WTC11 (cell line): ENCODE measurements around the gene NTMT1. TPM values are rescaled to one million over a fixed set of nuclear protein-coding genes. Genes with fewer than 3 reads are reported as not detected.

ENCODE experiments used
- ATAC-seq: fragments of 200-7000 bp; cut with Tn5 transposase; 2 replicates; pipeline ENCODE4 v1.10.0; 2021; ENCODE audit warnings: mild to moderate bottlenecking, moderate library complexity
- CTCF ChIA-PET: fragments of 300-600 bp; sonication (Branson Sonifier 250); formaldehyde crosslinking; loops from one replicate; lab custom pipeline; 2021; ENCODE audit warnings: antibody characterized with exemption; lab: Charles Lee
- POLR2A ChIA-PET: fragments of 350-600 bp; sonication (Branson Sonifier 250); formaldehyde crosslinking; loops from one replicate; lab custom pipeline; 2021; ENCODE audit warnings: antibody characterized with exemption; lab: Charles Lee
- DNase-seq: peaks from one replicate; pipeline ENCODE4 v3.0.0; 2021; ENCODE audit warnings: low spot score
- H3K27ac Mint-ChIP-seq: 2 replicates; pipeline ENCODE4 v1.8.0; 2021; ENCODE audit warnings: mixed read lengths
- H3K27me3 Mint-ChIP-seq: 2 replicates; pipeline ENCODE4 v1.8.0; 2021; ENCODE audit warnings: low read depth, mild to moderate bottlenecking, moderate library complexity, mixed read lengths
- H3K36me3 Mint-ChIP-seq: 2 replicates; pipeline ENCODE4 v1.8.0; 2021; ENCODE audit warnings: mixed read lengths
- H3K4me1 Mint-ChIP-seq: 2 replicates; pipeline ENCODE4 v1.8.0; 2022; ENCODE audit warnings: mixed read lengths
- H3K4me3 Mint-ChIP-seq: 2 replicates; pipeline ENCODE4 v1.8.0; 2021; ENCODE audit warnings: mild to moderate bottlenecking, moderate library complexity, mixed read lengths
- H3K9me3 Mint-ChIP-seq: 2 replicates; pipeline ENCODE4 v1.8.0; 2021; ENCODE audit warnings: mixed read lengths
- CBFB ChIP-seq: sonication (generic); formaldehyde crosslinking; IDR thresholded peaks from 2 replicates; pipeline ENCODE4 v1.8.1; 2022; ENCODE audit warnings: mild to moderate bottlenecking, low read depth, missing genetic modification reagents
- ESRRA ChIP-seq: sonication (generic); formaldehyde crosslinking; IDR thresholded peaks from 2 replicates; pipeline ENCODE4 v1.8.1; 2022; ENCODE audit warnings: mild to moderate bottlenecking, missing genetic modification reagents, borderline replicate concordance
- FOXK1 ChIP-seq: sonication (generic); formaldehyde crosslinking; IDR thresholded peaks from 2 replicates; pipeline ENCODE4 v1.8.0; 2022; ENCODE audit warnings: mild to moderate bottlenecking, moderate library complexity, missing genetic modification reagents
- FOXP4 ChIP-seq: sonication (generic); formaldehyde crosslinking; IDR thresholded peaks from 2 replicates; pipeline ENCODE4 v1.8.0; 2022; ENCODE audit warnings: mild to moderate bottlenecking, missing genetic modification reagents
- GABPB1 ChIP-seq: sonication (generic); formaldehyde crosslinking; IDR thresholded peaks from 2 replicates; pipeline ENCODE4 v1.8.1; 2023; ENCODE audit warnings: mild to moderate bottlenecking, missing genetic modification reagents
- GTF2I ChIP-seq: fragments of 250-450 bp; sonication (Bioruptor Pico); conservative IDR thresholded peaks from 2 replicates; pipeline ENCODE4 v1.4.0; 2021; ENCODE audit warnings: mild to moderate bottlenecking
- HMGA2 ChIP-seq: fragments of 250-450 bp; sonication (Bioruptor Pico); IDR thresholded peaks from 2 replicates; pipeline ENCODE4 v1.4.0; 2021; ENCODE audit warnings: mild to moderate bottlenecking, moderate library complexity
- JAZF1 ChIP-seq: fragments of 250-450 bp; sonication (Bioruptor Pico); IDR thresholded peaks from 2 replicates; pipeline ENCODE4 v1.9.0; 2021; ENCODE audit warnings: moderate library complexity, mild to moderate bottlenecking, inconsistent platforms
- MXD4 ChIP-seq: fragments of 250-450 bp; sonication (Bioruptor Pico); IDR thresholded peaks from 2 replicates; pipeline ENCODE4 v1.8.0; 2021; ENCODE audit warnings: mild to moderate bottlenecking, moderate library complexity, borderline replicate concordance
- PREB ChIP-seq: sonication (generic); formaldehyde crosslinking; IDR thresholded peaks from 2 replicates; pipeline ENCODE4 v1.8.1; 2022; ENCODE audit warnings: mild to moderate bottlenecking, missing genetic modification reagents, moderate library complexity, borderline replicate concordance
- TCF7 ChIP-seq: sonication (generic); formaldehyde crosslinking; IDR thresholded peaks from 2 replicates; pipeline ENCODE4 v1.8.0; 2022; ENCODE audit warnings: mild to moderate bottlenecking, low read depth, missing genetic modification reagents, moderate library complexity
- USF1 ChIP-seq: sonication (generic); formaldehyde crosslinking; IDR thresholded peaks from 2 replicates; pipeline ENCODE4 v1.8.0; 2022; ENCODE audit warnings: mild to moderate bottlenecking, missing genetic modification reagents
- total RNA-seq: library from RNA; stranded (reverse); gene quantifications from 3 replicates; pipeline ENCODE4 v1.2.3, GENCODE V29; 2021
- TF ChIP-seq, protein P1 (sequence below): fragments of 250-450 bp; sonication (Bioruptor Pico); IDR thresholded peaks from 2 replicates; pipeline ENCODE4 v1.9.0; 2021; ENCODE audit warnings: mild to moderate bottlenecking, borderline replicate concordance
- TF ChIP-seq, protein P2 (sequence below): fragments of 250-450 bp; sonication (Bioruptor Pico); IDR thresholded peaks from 2 replicates; pipeline ENCODE4 v1.9.0; 2021; ENCODE audit warnings: moderate library complexity, mild to moderate bottlenecking, inconsistent platforms, borderline replicate concordance
- TF ChIP-seq, protein P3 (sequence below): sonication (generic); formaldehyde crosslinking; IDR thresholded peaks from 2 replicates; pipeline ENCODE4 v1.8.0; 2022; ENCODE audit warnings: missing genetic modification reagents

The NTMT1 gene
- total RNA-seq, 1 experiment from 2014 or later, result 71.1 TPM

- TF ChIP-seq, protein P1, sequence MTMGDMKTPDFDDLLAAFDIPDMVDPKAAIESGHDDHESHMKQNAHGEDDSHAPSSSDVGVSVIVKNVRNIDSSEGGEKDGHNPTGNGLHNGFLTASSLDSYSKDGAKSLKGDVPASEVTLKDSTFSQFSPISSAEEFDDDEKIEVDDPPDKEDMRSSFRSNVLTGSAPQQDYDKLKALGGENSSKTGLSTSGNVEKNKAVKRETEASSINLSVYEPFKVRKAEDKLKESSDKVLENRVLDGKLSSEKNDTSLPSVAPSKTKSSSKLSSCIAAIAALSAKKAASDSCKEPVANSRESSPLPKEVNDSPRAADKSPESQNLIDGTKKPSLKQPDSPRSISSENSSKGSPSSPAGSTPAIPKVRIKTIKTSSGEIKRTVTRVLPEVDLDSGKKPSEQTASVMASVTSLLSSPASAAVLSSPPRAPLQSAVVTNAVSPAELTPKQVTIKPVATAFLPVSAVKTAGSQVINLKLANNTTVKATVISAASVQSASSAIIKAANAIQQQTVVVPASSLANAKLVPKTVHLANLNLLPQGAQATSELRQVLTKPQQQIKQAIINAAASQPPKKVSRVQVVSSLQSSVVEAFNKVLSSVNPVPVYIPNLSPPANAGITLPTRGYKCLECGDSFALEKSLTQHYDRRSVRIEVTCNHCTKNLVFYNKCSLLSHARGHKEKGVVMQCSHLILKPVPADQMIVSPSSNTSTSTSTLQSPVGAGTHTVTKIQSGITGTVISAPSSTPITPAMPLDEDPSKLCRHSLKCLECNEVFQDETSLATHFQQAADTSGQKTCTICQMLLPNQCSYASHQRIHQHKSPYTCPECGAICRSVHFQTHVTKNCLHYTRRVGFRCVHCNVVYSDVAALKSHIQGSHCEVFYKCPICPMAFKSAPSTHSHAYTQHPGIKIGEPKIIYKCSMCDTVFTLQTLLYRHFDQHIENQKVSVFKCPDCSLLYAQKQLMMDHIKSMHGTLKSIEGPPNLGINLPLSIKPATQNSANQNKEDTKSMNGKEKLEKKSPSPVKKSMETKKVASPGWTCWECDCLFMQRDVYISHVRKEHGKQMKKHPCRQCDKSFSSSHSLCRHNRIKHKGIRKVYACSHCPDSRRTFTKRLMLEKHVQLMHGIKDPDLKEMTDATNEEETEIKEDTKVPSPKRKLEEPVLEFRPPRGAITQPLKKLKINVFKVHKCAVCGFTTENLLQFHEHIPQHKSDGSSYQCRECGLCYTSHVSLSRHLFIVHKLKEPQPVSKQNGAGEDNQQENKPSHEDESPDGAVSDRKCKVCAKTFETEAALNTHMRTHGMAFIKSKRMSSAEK (CRISPR knock-in tag), result no peak
- no peak for TF ChIP-seq GTF2I (CRISPR knock-in tag)
- no peak for TF ChIP-seq CBFB (CRISPR knock-in tag)
- no peak for TF ChIP-seq FOXP4 (CRISPR knock-in tag)
- no peak for TF ChIP-seq FOXK1
- TF ChIP-seq PREB, result no peak
These were observed 18.4 kb downstream of the NTMT1 start (continued) for GRCh38 chr9:129644365-129644764.

- Mint-ChIP-seq H3K9me3 (peaks cover 8% of the 10 kb centered on the region), H3K27me3 (no peaks in the 10 kb centered on the region; the same call in 1 of the 2 replicates), H3K27ac (no peak overlapping the region), H3K36me3 (no peaks in the 10 kb centered on the region), H3K4me1 (peaks cover 14% of the 10 kb centered on the region), H3K4me3 (no peak overlapping the region)
- ChIA-PET POLR2A (no interaction called here), CTCF (no interaction called here)
- no peak for DNase-seq
- no peak for ATAC-seq
- TF ChIP-seq FOXP4 (CRISPR knock-in tag), result no peak
- no peak for TF ChIP-seq JAZF1 (CRISPR knock-in tag)
- no peak for TF ChIP-seq HMGA2 (CRISPR knock-in tag)
- TF ChIP-seq, protein P2, sequence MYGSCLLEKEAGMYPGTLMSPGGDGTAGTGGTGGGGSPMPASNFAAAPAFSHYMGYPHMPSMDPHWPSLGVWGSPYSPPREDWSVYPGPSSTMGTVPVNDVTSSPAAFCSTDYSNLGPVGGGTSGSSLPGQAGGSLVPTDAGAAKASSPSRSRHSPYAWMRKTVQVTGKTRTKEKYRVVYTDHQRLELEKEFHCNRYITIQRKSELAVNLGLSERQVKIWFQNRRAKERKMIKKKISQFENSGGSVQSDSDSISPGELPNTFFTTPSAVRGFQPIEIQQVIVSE (CRISPR knock-in tag), result no peak
These were observed 18.9 kb downstream of the NTMT1 start for GRCh38 chr9:129644902-129645301.

GRCh38 chr9:129646252-129646651 is 20.3 kb downstream of the NTMT1 start:
- POLR2A ChIA-PET, result no interaction called here
- no peaks in the 10 kb centered on the region; the same call in 1 of the 2 replicates for H3K27me3 Mint-ChIP-seq
- ATAC-seq, result no peak
- TF ChIP-seq, protein P3, sequence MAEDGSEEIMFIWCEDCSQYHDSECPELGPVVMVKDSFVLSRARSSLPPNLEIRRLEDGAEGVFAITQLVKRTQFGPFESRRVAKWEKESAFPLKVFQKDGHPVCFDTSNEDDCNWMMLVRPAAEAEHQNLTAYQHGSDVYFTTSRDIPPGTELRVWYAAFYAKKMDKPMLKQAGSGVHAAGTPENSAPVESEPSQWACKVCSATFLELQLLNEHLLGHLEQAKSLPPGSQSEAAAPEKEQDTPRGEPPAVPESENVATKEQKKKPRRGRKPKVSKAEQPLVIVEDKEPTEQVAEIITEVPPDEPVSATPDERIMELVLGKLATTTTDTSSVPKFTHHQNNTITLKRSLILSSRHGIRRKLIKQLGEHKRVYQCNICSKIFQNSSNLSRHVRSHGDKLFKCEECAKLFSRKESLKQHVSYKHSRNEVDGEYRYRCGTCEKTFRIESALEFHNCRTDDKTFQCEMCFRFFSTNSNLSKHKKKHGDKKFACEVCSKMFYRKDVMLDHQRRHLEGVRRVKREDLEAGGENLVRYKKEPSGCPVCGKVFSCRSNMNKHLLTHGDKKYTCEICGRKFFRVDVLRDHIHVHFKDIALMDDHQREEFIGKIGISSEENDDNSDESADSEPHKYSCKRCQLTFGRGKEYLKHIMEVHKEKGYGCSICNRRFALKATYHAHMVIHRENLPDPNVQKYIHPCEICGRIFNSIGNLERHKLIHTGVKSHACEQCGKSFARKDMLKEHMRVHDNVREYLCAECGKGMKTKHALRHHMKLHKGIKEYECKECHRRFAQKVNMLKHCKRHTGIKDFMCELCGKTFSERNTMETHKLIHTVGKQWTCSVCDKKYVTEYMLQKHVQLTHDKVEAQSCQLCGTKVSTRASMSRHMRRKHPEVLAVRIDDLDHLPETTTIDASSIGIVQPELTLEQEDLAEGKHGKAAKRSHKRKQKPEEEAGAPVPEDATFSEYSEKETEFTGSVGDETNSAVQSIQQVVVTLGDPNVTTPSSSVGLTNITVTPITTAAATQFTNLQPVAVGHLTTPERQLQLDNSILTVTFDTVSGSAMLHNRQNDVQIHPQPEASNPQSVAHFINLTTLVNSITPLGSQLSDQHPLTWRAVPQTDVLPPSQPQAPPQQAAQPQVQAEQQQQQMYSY, result no peak
- TF ChIP-seq GABPB1 (no peak), USF1 (CRISPR knock-in tag) (no peak), ESRRA (CRISPR knock-in tag) (no peak), MXD4 (CRISPR knock-in tag) (no peak), TCF7 (CRISPR knock-in tag) (no peak)
- TF ChIP-seq, all 79 proteins: peak for 0
- no peak for DNase-seq
- Mint-ChIP-seq H3K27ac (no peak overlapping the region), H3K36me3 (no peaks in the 10 kb centered on the region), H3K4me1 (peaks cover 5% of the 10 kb centered on the region), H3K4me3 (no peak overlapping the region), H3K9me3 (peaks cover 8% of the 10 kb centered on the region)
- CTCF ChIA-PET, result interaction anchor here (0.9 to 1.4 kb wide), 3 partner anchors 18 to 75 kb away, joined by 3 to 6 read pairs (median 3); partner anchors contain the start of gene NTMT1
